Body of pancreas (tissue), 4 donors: ENCODE measurements around the gene STARD8. TPM values are rescaled to one million over a fixed set of nuclear protein-coding genes. Genes with fewer than 3 reads are reported as not detected.
"Not testable (repeated sequence)": the region's sequence is repeated elsewhere in the genome, so short reads cannot be mapped to it uniquely, and the experiment has no call there.

ENCODE experiments used
- ATAC-seq: fragments of 150-250 bp; one replicate; pipeline ENCODE4 v1.9.1; 2016
- DNase-seq, 4 donors: peaks; one replicate each; pipeline ENCODE4 v3.0.0-alpha.2; 2019
- H3K27ac ChIP-seq, 4 donors: fragments of 200-600 bp; sonication (generic); 1 replicate in 3 of 4; 2 replicates in 1 of 4; pipeline versions ENCODE4 v1.5.1 to v1.6.1; 2016 to 2019; ENCODE audit warnings: mild to moderate bottlenecking in 1 of 4, mixed read lengths in 1 of 4, moderate library complexity in 1 of 4
- H3K27me3 ChIP-seq, 2 donors: fragments of 200-600 bp; sonication (generic); one replicate each; pipeline ENCODE4 v1.6.0; 2016; ENCODE audit warnings: mild to moderate bottlenecking in 1 of 2
- H3K36me3 ChIP-seq, 2 donors: fragments of 200-600 bp; sonication (generic); replicated peaks in 1 of 2; 2 replicates each; pipeline ENCODE4 v1.5.1; 2016; ENCODE audit warnings: low read depth in 2 of 2; ENCODE audit not compliant: insufficient read depth in 1 of 2
- H3K4me1 ChIP-seq: fragments of 200-600 bp; sonication (generic); one replicate; pipeline ENCODE4 v1.6.0; 2016
- H3K4me3 ChIP-seq, 2 donors: fragments of 200-600 bp; sonication (generic); 1 replicate in 1 of 2; 2 replicates in 1 of 2; pipeline ENCODE4 v1.5.1; 2016 to 2019
- H3K9me3 ChIP-seq, 3 donors: fragments of 200-600 bp; sonication (generic); 1 replicate in 2 of 3; 2 replicates in 1 of 3; pipeline ENCODE4 v1.5.1; 2016
- CTCF ChIP-seq, 7 experiments: fragments of 450-650 bp in 4 of 7; fragments of 200-600 bp in 3 of 7; sonication (generic) in 3 of 7; IDR thresholded peaks; one replicate each; pipeline ENCODE4 v1.5.1; 2016 to 2019; ENCODE audit warnings: antibody characterized with exemption in 7 of 7
- POLR2A ChIP-seq, 3 donors: fragments of 450-650 bp; IDR thresholded peaks; one replicate each; pipeline ENCODE4 v1.6.1; 2016; ENCODE audit warnings: antibody characterized with exemption in 3 of 3, mild to moderate bottlenecking in 2 of 3
- WGBS, 2 donors: methylation state at CpG; one replicate each; pipeline ENCODE4 v1.1.5; 2017; 5-methylcytosine and 5-hydroxymethylcytosine counted together
- intact Hi-C: fragments of 100-400 bp; cut with DNase I; formaldehyde crosslinking; loops from one replicate; pipeline ENCODE4 v1.15.1; 2023
- total RNA-seq, 2 donors: library from RNA; depleted of rRNA; stranded (reverse); fragments of >200 nt; gene quantifications; one replicate each; pipeline ENCODE4 v1.1.0, GENCODE V29; 2016

Gene STARD8
- total RNA-seq, 2 donors from 2014 or later: 6.0 to 9.6 TPM

- H3K9me3 ChIP-seq: no peaks in the 10 kb centered on the region
- ATAC-seq: no peak
Observed at GRCh38 chrX:68686097-68686977, 38.9 kb downstream of the STARD8 start.

GRCh38 chrX:68688931-68689330 lies 41.5 kb downstream of the STARD8 start:
- H3K27ac ChIP-seq, H3K36me3 ChIP-seq, ATAC-seq, intact Hi-C loops, H3K27me3 ChIP-seq, H3K9me3 ChIP-seq, DNase-seq, H3K4me1 ChIP-seq, H3K4me3 ChIP-seq: not testable (repeated sequence)
- WGBS, 2 donors: no CpG with 5 or more reads among the region's 8 CpGs

More at GRCh38 chrX:68686097-68686977, 38.9 kb downstream of the STARD8 start:
- peak in 2 of 4 donors; percentile 39 to 42 for DNase-seq
- no peaks in the 10 kb centered on the region for H3K36me3 ChIP-seq
- peak overlapping the region in 1 of 4 donors; percentile 39 for H3K27ac ChIP-seq
- no peaks in the 10 kb centered on the region for H3K27me3 ChIP-seq
- no peak for TF ChIP-seq CTCF (IDR thresholded peaks at IDR 0.05)
- TF ChIP-seq POLR2A (IDR thresholded peaks at IDR 0.05): peak in 1 of 3 donors; percentile 33
- intact Hi-C loops: no loop called here
- no peak overlapping the region for H3K4me3 ChIP-seq
- WGBS, 2 donors: 6 to 30% methylated on average over 13 to 53 of the region's 56 CpGs
- H3K4me1 ChIP-seq: peaks cover 6% of the 10 kb centered on the region

GRCh38 chrX:68690936-68691501 lies 43.6 kb downstream of the STARD8 start:
- H3K36me3 ChIP-seq: no peaks in the 10 kb centered on the region
- WGBS, 2 donors: 86 to 100% methylated on average over 4 of the region's 4 CpGs
- ATAC-seq: no peak
- H3K4me3 ChIP-seq: no peak overlapping the region
- peaks cover 14% of the 10 kb centered on the region for H3K4me1 ChIP-seq
- DNase-seq: no peak
- H3K27ac ChIP-seq: no peak overlapping the region
- intact Hi-C loops: no loop called here
- no peaks in the 10 kb centered on the region for H3K27me3 ChIP-seq
- TF ChIP-seq CTCF (IDR thresholded peaks at IDR 0.05) (no peak), POLR2A (IDR thresholded peaks at IDR 0.05) (no peak)
- no peaks in the 10 kb centered on the region for H3K9me3 ChIP-seq

- intact Hi-C loops: no loop called here
- Histone ChIP-seq H3K27ac (no peak overlapping the region), H3K27me3 (no peaks in the 10 kb centered on the region), H3K9me3 (no peaks in the 10 kb centered on the region), H3K4me3 (no peak overlapping the region), H3K4me1 (peaks cover 14% of the 10 kb centered on the region), H3K36me3 (no peaks in the 10 kb centered on the region)
- TF ChIP-seq POLR2A (IDR thresholded peaks at IDR 0.05) (no peak), CTCF (IDR thresholded peaks at IDR 0.05) (no peak)
- ATAC-seq (no peak), DNase-seq (no peak)
- 83% methylated on average over 2 of the region's 2 CpGs; no CpG with 5 or more reads in 1 of the 2 donors for WGBS, 2 donors
Observed at GRCh38 chrX:68691921-68692320, 44.5 kb downstream of the STARD8 start.

GRCh38 chrX:68692651-68693050 lies 45.2 kb downstream of the STARD8 start:
- 86 to 100% methylated on average over 1 of the region's 1 CpG for WGBS, 2 donors
- Histone ChIP-seq H3K27me3 (no peaks in the 10 kb centered on the region), H3K9me3 (no peaks in the 10 kb centered on the region), H3K4me1 (peaks cover 20% of the 10 kb centered on the region), H3K27ac (peak overlapping the region in 1 of 4 donors; percentile 66), H3K36me3 (no peaks in the 10 kb centered on the region), H3K4me3 (no peak overlapping the region)
- intact Hi-C loops: no loop called here
- TF ChIP-seq CTCF (IDR thresholded peaks at IDR 0.05) (no peak), POLR2A (IDR thresholded peaks at IDR 0.05) (no peak)
- ATAC-seq (no peak), DNase-seq (no peak)
